HG02610 (cell line): ENCODE data around the gene PCDHGA1.
"Not testable (repeated sequence)": the region's sequence is repeated elsewhere in the genome, so short reads cannot be mapped to it uniquely, and the experiment has no call there.

Experiments used
- ATAC-seq: cut with Tn5 transposase; IDR thresholded peaks from one replicate; pipeline ENCODE4 v1.9.1; 2021; ENCODE audit warnings: mild to moderate bottlenecking, moderate library complexity; ENCODE audit not compliant: unreplicated experiment

Gene PCDHGA1

DNA sequence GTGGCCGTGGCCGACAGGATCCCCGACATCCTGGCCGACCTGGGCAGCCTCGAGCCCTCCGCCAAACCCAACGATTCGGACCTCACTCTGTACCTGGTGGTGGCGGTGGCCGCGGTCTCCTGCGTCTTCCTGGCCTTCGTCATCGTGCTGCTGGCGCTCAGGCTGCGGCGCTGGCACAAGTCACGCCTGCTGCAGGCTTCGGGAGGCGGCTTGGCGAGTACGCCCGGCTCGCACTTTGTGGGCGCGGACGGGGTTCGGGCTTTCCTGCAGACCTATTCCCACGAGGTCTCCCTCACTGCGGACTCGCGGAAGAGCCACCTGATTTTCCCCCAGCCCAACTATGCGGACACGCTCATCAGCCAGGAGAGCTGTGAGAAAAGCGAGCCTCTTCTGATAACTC is 15.7 kb downstream of the PCDHGA1 start:
- ATAC-seq, result not testable (repeated sequence)

DNA sequence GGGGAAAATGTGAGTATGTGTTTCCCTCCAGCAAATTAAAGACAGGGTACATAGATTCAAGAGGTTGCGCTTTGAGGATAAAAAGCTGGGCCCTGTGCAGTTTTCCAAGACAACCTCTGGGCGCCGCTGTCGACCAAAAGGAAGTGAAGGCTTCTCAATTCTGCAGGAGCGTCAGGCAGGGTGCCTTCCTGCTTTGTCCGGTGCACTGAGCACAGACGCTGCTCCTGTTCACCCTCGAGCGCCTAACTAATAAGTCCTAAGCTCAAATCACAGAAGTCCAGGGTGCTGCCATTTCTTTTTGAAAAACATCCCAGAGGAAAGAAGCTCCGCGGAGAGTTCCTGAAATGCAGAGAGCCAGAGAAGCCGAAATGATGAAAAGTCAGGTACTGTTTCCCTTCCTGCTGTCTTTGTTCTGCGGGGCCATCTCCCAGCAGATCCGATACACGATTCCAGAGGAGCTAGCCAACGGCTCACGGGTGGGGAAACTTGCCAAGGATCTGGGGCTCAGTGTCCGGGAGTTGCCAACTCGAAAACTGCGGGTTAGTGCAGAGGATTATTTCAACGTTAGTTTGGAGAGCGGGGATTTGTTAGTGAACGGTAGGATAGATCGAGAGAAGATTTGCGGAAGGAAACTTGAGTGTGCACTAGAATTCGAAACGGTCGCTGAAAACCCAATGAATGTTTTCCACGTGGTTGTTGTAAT is 19.8 kb downstream of the PCDHGA1 start, which contains the start of gene PCDHGB1:
Gene PCDHGB1, plus strand, starts transcription at position 183 of the 703 bp plus-strand sequence. Its CDS starts 162 bp downstream, at position 345.
- ATAC-seq, result peak; percentile 41

DNA sequence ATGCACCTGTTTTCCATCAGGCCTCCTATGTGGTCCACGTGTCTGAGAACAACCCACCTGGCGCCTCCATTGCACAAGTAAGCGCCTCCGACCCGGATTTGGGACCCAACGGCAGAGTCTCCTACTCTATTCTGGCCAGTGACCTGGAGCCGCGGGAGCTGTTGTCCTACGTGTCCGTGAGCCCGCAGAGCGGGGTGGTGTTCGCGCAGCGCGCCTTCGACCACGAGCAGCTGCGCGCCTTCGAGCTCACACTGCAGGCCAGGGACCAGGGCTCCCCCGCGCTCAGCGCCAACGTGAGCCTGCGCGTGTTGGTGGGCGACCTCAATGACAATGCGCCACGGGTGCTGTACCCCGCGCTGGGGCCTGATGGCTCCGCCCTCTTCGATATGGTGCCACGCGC is 21.3 kb downstream of the PCDHGA1 start:
- ATAC-seq, result no peak

DNA sequence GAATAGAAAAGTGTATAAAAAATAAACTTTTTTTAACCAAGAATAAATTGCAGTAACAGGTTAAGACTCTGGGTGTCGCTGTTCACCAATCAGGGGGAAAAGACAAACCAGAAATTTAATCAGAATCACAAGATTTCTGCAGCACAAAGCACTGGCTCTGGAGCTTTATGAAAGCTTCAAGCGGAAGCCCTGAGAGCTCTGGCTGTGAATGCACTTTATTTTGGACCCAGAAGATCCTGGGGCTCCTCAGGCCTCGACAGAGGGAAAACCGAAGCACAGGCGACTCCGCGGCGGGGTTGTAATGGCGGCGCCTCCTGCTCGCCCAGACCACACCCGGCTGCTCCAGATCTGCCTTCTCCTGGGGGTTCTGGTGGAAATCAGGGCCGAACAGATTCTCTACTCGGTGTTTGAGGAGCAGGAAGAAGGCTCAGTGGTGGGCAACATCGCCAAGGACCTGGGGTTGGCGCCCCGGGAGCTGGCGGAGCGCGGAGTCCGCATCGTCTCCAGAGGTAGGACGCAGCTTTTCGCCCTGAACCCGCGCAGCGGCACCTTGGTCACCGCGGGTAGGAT is 24.7 kb downstream of the PCDHGA1 start, which contains the start of gene PCDHGA4:
Gene PCDHGA4, plus strand, starts transcription at position 122 of the 570 bp plus-strand sequence. Its CDS starts 87 bp downstream, at position 209.
- ATAC-seq, result no peak

DNA sequence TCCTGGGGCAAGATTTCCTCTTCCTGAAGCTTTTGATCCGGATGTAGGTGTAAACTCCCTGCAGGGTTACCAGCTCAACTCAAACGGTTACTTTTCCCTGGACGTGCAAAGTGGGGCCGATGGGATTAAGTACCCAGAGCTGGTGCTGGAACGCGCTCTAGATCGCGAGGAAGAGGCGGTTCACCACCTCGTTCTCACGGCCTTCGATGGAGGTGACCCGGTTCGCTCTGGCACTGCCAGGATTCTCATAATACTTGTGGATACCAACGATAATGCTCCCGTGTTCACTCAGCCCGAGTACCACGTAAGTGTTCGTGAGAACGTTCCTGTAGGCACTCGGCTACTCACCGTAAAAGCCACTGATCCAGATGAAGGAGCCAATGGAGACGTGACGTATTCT is 25.3 kb downstream of the PCDHGA1 start:
- no peak for ATAC-seq

GRCh38 chr5:141356133-141356532 is 25.8 kb downstream of the PCDHGA1 start:
- no peak for ATAC-seq

- no peak for ATAC-seq
Observed at GRCh38 chr5:141356950-141357349, 26.6 kb downstream of the PCDHGA1 start.

- ATAC-seq, result peak; percentile 79
Observed at GRCh38 chr5:141359790-141360426, 29.6 kb downstream of the PCDHGA1 start, which contains the start of gene PCDHGB2. Gene PCDHGB2 (plus strand): TSS chr5:141359994. CDS start chr5:141360136, 142 bp downstream.

DNA sequence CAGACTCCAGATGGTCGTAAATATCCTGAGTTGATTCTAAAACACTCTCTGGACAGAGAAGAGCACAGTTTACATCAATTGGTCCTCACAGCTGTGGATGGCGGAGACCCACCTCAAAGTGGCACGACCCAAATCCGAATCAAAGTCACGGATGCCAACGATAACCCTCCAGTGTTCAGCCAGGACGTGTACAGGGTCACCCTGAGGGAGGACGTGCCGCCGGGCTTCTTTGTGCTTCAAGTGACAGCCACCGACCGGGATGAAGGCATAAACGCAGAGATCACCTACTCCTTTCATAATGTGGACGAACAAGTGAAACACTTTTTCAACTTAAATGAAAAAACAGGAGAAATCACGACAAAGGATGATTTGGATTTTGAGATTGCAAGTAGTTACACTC is 30.4 kb downstream of the PCDHGA1 start:
- no peak for ATAC-seq

DNA sequence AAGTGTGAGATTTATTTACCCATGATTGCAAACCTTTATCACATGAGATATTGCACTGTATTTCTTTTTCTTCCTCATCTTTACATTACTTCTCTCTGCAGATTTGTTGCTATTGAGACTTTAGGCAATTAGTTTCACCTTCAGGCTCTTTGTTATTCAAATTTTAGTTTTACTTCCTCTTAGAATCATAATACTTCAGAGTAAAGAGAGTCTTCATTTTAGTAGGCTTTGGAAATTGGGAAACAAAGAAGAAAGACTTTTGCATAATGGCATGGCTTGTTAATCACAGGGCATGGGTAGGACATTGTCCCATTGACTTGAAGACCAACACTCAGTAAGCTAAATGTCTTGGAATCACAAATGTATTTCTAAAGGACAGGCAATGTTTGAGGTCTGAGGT is 32.4 kb downstream of the PCDHGA1 start:
- ATAC-seq, result no peak

GRCh38 chr5:141363952-141364660 is 33.8 kb downstream of the PCDHGA1 start, which contains the start of gene PCDHGA5:
Gene PCDHGA5 (plus strand): TSS chr5:141364162. CDS start chr5:141364331, 169 bp downstream.
- ATAC-seq, result no peak

- ATAC-seq, result no peak
Observed at GRCh38 chr5:141366016-141366896, 35.9 kb downstream of the PCDHGA1 start.

- ATAC-seq, result peak; percentile 65
Observed at GRCh38 chr5:141369994-141370848, 39.9 kb downstream of the PCDHGA1 start, which contains the start of gene PCDHGB3. Gene PCDHGB3 (plus strand): TSS chr5:141370242. CDS start chr5:141370395, 153 bp downstream.

DNA sequence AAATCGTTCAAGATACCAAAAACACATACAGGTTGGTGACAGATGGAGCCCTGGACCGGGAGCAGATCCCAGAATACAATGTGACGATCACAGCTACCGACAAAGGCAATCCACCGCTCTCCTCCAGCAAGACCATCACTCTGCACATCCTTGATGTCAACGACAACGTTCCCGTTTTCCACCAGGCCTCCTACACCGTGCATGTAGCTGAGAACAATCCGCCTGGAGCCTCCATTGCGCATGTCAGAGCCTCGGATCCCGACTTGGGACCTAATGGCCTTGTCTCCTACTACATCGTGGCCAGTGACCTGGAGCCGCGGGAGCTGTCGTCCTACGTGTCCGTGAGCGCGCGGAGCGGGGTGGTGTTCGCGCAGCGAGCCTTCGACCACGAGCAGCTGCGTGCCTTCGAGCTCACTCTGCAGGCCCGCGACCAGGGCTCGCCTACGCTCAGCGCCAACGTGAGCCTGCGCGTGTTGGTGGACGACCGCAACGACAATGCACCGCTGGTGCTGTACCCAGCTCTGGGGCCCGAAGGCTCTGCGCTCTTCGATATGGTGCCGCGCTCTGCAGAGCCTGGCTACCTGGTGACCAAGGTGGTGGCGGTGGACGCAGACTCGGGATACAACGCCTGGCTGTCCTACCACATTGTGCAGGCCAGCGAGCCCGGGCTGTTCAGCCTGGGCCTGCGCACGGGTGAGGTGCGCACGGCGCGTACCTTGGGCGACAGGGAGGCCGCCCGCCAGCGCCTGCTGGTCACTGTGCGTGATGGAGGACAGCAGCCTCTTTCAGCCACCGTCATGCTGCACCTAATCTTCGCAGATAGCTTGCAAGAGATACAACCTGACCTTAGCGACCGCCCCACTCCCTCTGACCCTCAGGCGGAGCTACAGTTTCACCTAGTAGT is 41.5 kb downstream of the PCDHGA1 start:
- ATAC-seq, result no peak

DNA sequence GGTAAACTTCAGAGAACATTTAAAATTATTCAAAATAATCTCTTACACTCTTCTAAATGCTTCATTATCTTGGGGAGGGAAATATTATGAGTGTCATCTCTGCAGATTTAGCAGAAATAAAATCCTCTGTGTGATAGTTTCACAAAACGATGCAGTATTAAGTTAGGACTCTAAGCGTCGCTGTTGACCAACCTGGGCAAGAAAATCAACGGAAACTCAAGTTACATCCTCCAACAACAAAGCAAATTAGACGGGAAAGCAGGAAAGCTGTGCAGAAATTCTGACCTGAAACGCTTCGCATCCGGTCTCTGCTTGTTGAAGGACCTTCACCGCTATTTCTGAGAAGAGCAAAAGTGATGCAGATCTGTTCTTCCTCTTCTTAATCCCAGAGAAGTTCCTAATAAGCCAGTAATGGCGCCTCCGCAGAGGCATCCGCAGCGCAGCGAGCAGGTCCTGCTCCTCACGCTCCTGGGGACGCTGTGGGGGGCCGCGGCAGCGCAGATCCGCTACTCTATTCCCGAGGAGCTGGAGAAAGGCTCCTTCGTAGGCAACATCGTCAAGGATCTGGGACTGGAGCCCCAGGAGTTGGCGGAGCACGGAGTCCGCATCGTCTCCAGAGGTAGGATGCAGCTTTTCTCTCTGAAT is 43.5 kb downstream of the PCDHGA1 start, which contains the start of gene PCDHGA6:
Gene PCDHGA6, plus strand, starts transcription at position 219 of the 645 bp plus-strand sequence. Its CDS starts 193 bp downstream, at position 412.
- no peak for ATAC-seq

- no peak for ATAC-seq
Observed at GRCh38 chr5:141374627-141375026, 44.3 kb downstream of the PCDHGA1 start.

DNA sequence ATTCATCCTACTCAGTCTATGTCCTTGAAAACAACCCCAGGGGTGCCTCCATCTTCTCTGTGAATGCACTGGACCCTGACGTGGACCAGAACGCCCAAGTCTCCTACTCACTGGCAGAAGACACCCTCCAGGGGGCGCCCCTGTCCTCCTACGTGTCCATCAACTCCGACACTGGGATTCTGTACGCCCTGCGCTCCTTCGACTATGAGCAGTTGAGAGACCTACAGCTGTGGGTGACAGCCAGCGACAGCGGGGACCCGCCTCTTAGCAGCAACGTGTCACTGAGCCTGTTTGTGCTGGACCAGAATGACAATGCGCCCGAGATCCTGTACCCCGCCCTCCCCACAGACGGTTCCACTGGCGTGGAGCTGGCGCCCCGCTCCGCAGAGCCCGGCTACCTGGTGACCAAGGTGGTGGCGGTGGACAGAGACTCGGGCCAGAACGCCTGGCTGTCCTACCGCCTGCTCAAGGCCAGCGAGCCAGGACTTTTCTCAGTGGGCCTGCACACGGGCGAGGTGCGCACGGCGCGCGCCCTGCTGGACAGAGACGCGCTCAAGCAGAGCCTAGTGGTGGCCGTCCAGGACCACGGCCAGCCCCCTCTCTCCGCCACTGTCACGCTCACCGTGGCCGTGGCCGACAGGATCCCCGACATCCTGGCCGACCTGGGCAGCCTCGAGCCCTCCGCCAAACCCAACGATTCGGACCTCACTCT is 45.3 kb downstream of the PCDHGA1 start:
- ATAC-seq, result not testable (repeated sequence)
